ENCODE results near the gene TSPEAR.
A peak's percentile ranks its signal among the peaks of the same experiment; 100 is the strongest.

GRCh38 chr21:44456214-44456914 lies 255.0 kb downstream of the TSPEAR start:
- TF ChIP-seq CTCF (IDR thresholded peaks at IDR 0.05) (peak; percentile 44), ZFX (IDR thresholded peaks at IDR 0.05; ENCODE audit: borderline replicate concordance) (no peak)

Measured in 22Rv1 (cell line).